Skeletal muscle cell (primary cell): Measurements from ENCODE around the gene ZNF256.

Experiments
- DNase-seq: peaks from one replicate; pipeline ENCODE4 v3.0.0-alpha.2; 2010; ENCODE audit warnings: low read depth
- H3K4me3 ChIP-seq: 2 replicates; pipeline ENCODE4 v1.5.1; 2011; ENCODE audit warnings: low read depth, mild to moderate bottlenecking, control low read depth, low read length, moderate library complexity

Gene ZNF256

GRCh38 chr19:57947419-57948134 is at the start of gene ZNF256:
Gene ZNF256, minus strand, starts transcription at chr19:57947706. Its CDS starts 232 bp downstream, at chr19:57947474.
- H3K4me3 ChIP-seq: peak within 1 kb of the TSS; percentile 97
- peak; percentile 83 for DNase-seq

GRCh38 chr19:57992841-57993240 is 45.3 kb upstream of the ZNF256 start:
- no peak for DNase-seq

GRCh38 chr19:57978586-57979289 is 31.2 kb upstream of the ZNF256 start:
- no peak overlapping the region for H3K4me3 ChIP-seq
- no peak for DNase-seq

More at GRCh38 chr19:57992841-57993240, 45.3 kb upstream of the ZNF256 start:
- H3K4me3 ChIP-seq: no peak overlapping the region

GRCh38 chr19:57974434-57974833 is 26.9 kb upstream of the ZNF256 start, which contains the start of gene C19orf18:
Gene C19orf18, minus strand, starts transcription at chr19:57974534. Its CDS starts 102 bp downstream, at chr19:57974432.
- DNase-seq: no peak
- no peak within 1 kb of the TSS for H3K4me3 ChIP-seq

- H3K4me3 ChIP-seq: no peak overlapping the region
Observed at GRCh38 chr19:57964761-57965160, 17.3 kb upstream of the ZNF256 start.

GRCh38 chr19:57961785-57962184 is 14.3 kb upstream of the ZNF256 start:
- no peak overlapping the region for H3K4me3 ChIP-seq
- DNase-seq: no peak

More at GRCh38 chr19:57964761-57965160, 17.3 kb upstream of the ZNF256 start:
- DNase-seq: no peak

- DNase-seq: no peak
- H3K4me3 ChIP-seq: no peak overlapping the region
Observed at GRCh38 chr19:57954996-57955395, 7.5 kb upstream of the ZNF256 start.

GRCh38 chr19:57949702-57950101 is 2.2 kb upstream of the ZNF256 start:
- DNase-seq: no peak
- H3K4me3 ChIP-seq: no peak overlapping the region

GRCh38 chr19:57949296-57949695 is 1.8 kb upstream of the ZNF256 start:
- no peak for DNase-seq

GRCh38 chr19:57947088-57947418 is 453 bp downstream of the ZNF256 start:
- DNase-seq: no peak
- peak overlapping the region; percentile 97 for H3K4me3 ChIP-seq

More at GRCh38 chr19:57949296-57949695, 1.8 kb upstream of the ZNF256 start:
- H3K4me3 ChIP-seq: no peak overlapping the region

GRCh38 chr19:57946316-57946715 is 1.2 kb downstream of the ZNF256 start:
- H3K4me3 ChIP-seq: peak overlapping the region; percentile 97
- no peak for DNase-seq

GRCh38 chr19:57941593-57941992 is 5.9 kb downstream of the ZNF256 start:
- no peak for DNase-seq
- H3K4me3 ChIP-seq: no peak overlapping the region

- DNase-seq: no peak
- H3K4me3 ChIP-seq: no peak overlapping the region
Observed at GRCh38 chr19:57935731-57936130, 11.8 kb downstream of the ZNF256 start.

GRCh38 chr19:57934820-57935665 is 12.5 kb downstream of the ZNF256 start, which contains the start of gene ZNF418:
Gene ZNF418, minus strand, starts transcription at chr19:57935402. Its CDS starts 1,580 bp downstream, at chr19:57933822.
- peak within 1 kb of the TSS; percentile 88 for H3K4me3 ChIP-seq
- peak; percentile 55 for DNase-seq

GRCh38 chr19:57927587-57927986 is 19.9 kb downstream of the ZNF256 start:
- H3K4me3 ChIP-seq: no peak overlapping the region
- no peak for DNase-seq

GRCh38 chr19:57916168-57916995 is 31.1 kb downstream of the ZNF256 start, which contains the start of gene ZNF417:
Gene ZNF417, minus strand, starts transcription at chr19:57916592. Its CDS starts 181 bp downstream, at chr19:57916411.
- peak; percentile 82 for DNase-seq

GRCh38 chr19:57914531-57914930 is 33.0 kb downstream of the ZNF256 start:
- no peak for DNase-seq
- no peak overlapping the region for H3K4me3 ChIP-seq

More at GRCh38 chr19:57916168-57916995, 31.1 kb downstream of the ZNF256 start, which contains the start of gene ZNF417:
- peak within 1 kb of the TSS; percentile 83 for H3K4me3 ChIP-seq

- no peak for DNase-seq
- no peak overlapping the region for H3K4me3 ChIP-seq
Observed at GRCh38 chr19:57907394-57907793, 40.1 kb downstream of the ZNF256 start.

- no peak for DNase-seq
- H3K4me3 ChIP-seq: no peak overlapping the region
Observed at GRCh38 chr19:57905258-57905657, 42.2 kb downstream of the ZNF256 start.
